Endothelial cell of umbilical vein (primary cell): ENCODE measurements around the gene CYFIP1. TPM values are rescaled to one million over a fixed set of nuclear protein-coding genes. Genes with fewer than 3 reads are reported as not detected.

Source experiments
- BruUV-seq: library from RNA; stranded (reverse); fragments of 400-500 nt; replicated peaks from 2 replicates; lab custom pipeline; 2021; lab: Mats Ljungman, UMichigan
- CTCF ChIA-PET: fragments of 300-600, 350-600 bp; sonication (Branson Sonifier 250); formaldehyde crosslinking; loops from one replicate; lab custom pipeline; 2021; ENCODE audit warnings: antibody characterized with exemption, inconsistent platforms; lab: Charles Lee
- POLR2A ChIA-PET: fragments of 300-600, 350-600 bp; sonication (Branson Sonifier 250); formaldehyde crosslinking; loops from one replicate; lab custom pipeline; 2021; ENCODE audit warnings: antibody characterized with exemption, inconsistent platforms; lab: Charles Lee
- DNase-seq: peaks from one replicate; pipeline ENCODE4 v3.0.0-alpha.2; 2011; ENCODE audit warnings: low read depth, low spot score
- FAIRE-seq: peaks from 2 replicates; lab custom pipeline; 2011; peaks lifted over from hg19 to GRCh38; lab: Jason Lieb, UNC
- H2AFZ ChIP-seq: 2 replicates; pipeline ENCODE4 v1.6.0; 2012; ENCODE audit warnings: low read depth, low read length, control low read depth, inconsistent platforms
- H3K27ac ChIP-seq: 2 replicates; pipeline ENCODE4 v1.5.1; 2011; ENCODE audit warnings: low read depth, mild to moderate bottlenecking, control low read depth, low read length, moderate library complexity; ENCODE audit not compliant: insufficient read depth
- H3K27me3 ChIP-seq, 2 experiments: 2 replicates each; pipeline versions ENCODE4 v1.6.0 to v1.6.1; 2011; ENCODE audit warnings: low read length in 2 of 2, mixed read lengths in 1 of 2; ENCODE audit not compliant: control insufficient read depth in 2 of 2, insufficient read depth in 2 of 2
- H3K36me3 ChIP-seq, 2 experiments: 2 replicates in 1 of 2; 3 replicates in 1 of 2; pipeline ENCODE4 v1.5.1; 2011; ENCODE audit warnings: low read length in 2 of 2, mild to moderate bottlenecking in 1 of 2, moderate library complexity in 1 of 2; ENCODE audit not compliant: control insufficient read depth in 2 of 2, insufficient read depth in 2 of 2; ENCODE audit errors: extremely low read depth in 1 of 2
- H3K4me1 ChIP-seq: 3 replicates; pipeline ENCODE4 v1.5.1; 2011; ENCODE audit warnings: mild to moderate bottlenecking, low read length; ENCODE audit not compliant: control insufficient read depth, insufficient read depth; ENCODE audit errors: extremely low read depth
- H3K4me2 ChIP-seq: 2 replicates; pipeline ENCODE4 v1.6.1; 2011; ENCODE audit warnings: low read length, control low read depth, mixed read lengths; ENCODE audit not compliant: insufficient read depth
- H3K4me3 ChIP-seq, 3 experiments: fragments of 200-600 bp in 1 of 3; sonication (generic), shearing (Covaris generic) in 1 of 3; replicated peaks in 1 of 3; 2 replicates each; pipeline ENCODE4 v1.5.1; 2011 to 2016; ENCODE audit warnings: control low read depth in 3 of 3, low read length in 3 of 3, mild to moderate bottlenecking in 2 of 3, inconsistent platforms in 1 of 3, low read depth in 1 of 3, moderate library complexity in 1 of 3; ENCODE audit not compliant: insufficient read depth in 1 of 3
- H3K79me2 ChIP-seq: 2 replicates; pipeline ENCODE4 v1.6.0; 2012; ENCODE audit warnings: low read length, inconsistent platforms; ENCODE audit not compliant: control insufficient read depth, insufficient read depth
- H3K9ac ChIP-seq: replicated peaks from 2 replicates; pipeline ENCODE3; 2011; ENCODE audit warnings: low read length, control low read depth; ENCODE audit not compliant: insufficient read depth; ENCODE audit errors: extremely low read depth
- H3K9me1 ChIP-seq: replicated peaks from 3 replicates; pipeline ENCODE4 v1.6.0; 2011; ENCODE audit warnings: mild to moderate bottlenecking, low read length; ENCODE audit not compliant: control insufficient read depth, insufficient read depth; ENCODE audit errors: extremely low read depth
- H3K9me3 ChIP-seq: replicated peaks from 2 replicates; pipeline ENCODE4 v1.5.1; 2012; ENCODE audit warnings: low read length, inconsistent platforms; ENCODE audit not compliant: control insufficient read depth, insufficient read depth
- H4K20me1 ChIP-seq: replicated peaks from 2 replicates; pipeline ENCODE3; 2011; ENCODE audit warnings: mild to moderate bottlenecking, low read length; ENCODE audit not compliant: control insufficient read depth, insufficient read depth; ENCODE audit errors: extremely low read depth
- CTCF ChIP-seq, 2 donors: IDR thresholded peaks; 1 replicate in 1 of 2; 2 replicates in 1 of 2; pipeline ENCODE4 v1.5.1; 2011; ENCODE audit warnings: low read length in 2 of 2, mild to moderate bottlenecking in 2 of 2, moderate library complexity in 2 of 2, control low read depth in 1 of 2, inconsistent platforms in 1 of 2, low read depth in 1 of 2; ENCODE audit not compliant: insufficient read depth in 1 of 2; ENCODE audit errors: extremely low read depth in 1 of 2
- EZH2 ChIP-seq: IDR thresholded peaks from 2 replicates; pipeline ENCODE4 v1.6.1; 2012; ENCODE audit warnings: borderline replicate concordance, low read depth, mild to moderate bottlenecking, moderate library complexity, low read length, inconsistent platforms; ENCODE audit not compliant: severe bottlenecking
- FOS ChIP-seq: IDR thresholded peaks from 2 replicates; pipeline ENCODE4 v1.6.1; 2011; ENCODE audit warnings: mild to moderate bottlenecking, low read length, moderate library complexity, borderline replicate concordance; ENCODE audit not compliant: insufficient read depth
- GATA2 ChIP-seq: IDR thresholded peaks from 2 replicates; pipeline ENCODE4 v1.7.0; 2011; ENCODE audit warnings: low read depth, mild to moderate bottlenecking, moderate library complexity, mixed read lengths, low read length; ENCODE audit not compliant: insufficient read length, insufficient read depth
- JUN ChIP-seq: IDR thresholded peaks from 2 replicates; pipeline ENCODE4 v1.6.1; 2011; ENCODE audit warnings: borderline replicate concordance, low read depth; ENCODE audit not compliant: insufficient read length, insufficient read depth
- MAX ChIP-seq: IDR thresholded peaks from 2 replicates; pipeline ENCODE4 v1.6.1; 2011; ENCODE audit not compliant: insufficient read depth, insufficient read length
- MYC ChIP-seq: IDR thresholded peaks from one replicate; pipeline ENCODE4 v1.6.1; 2011; ENCODE audit warnings: mild to moderate bottlenecking, low read depth, low read length
- POLR2A ChIP-seq: IDR thresholded peaks from 2 replicates; pipeline ENCODE4 v1.6.1; 2012; ENCODE audit warnings: low read depth, mild to moderate bottlenecking, control low read depth, low read length
- POLR2AphosphoS5 ChIP-seq: IDR thresholded peaks from 2 replicates; pipeline ENCODE4 v1.6.1; 2012; ENCODE audit warnings: low read depth, mild to moderate bottlenecking, control low read depth, low read length, moderate library complexity; ENCODE audit not compliant: insufficient read depth
- dilution Hi-C: fragments of 300-500 bp; cut with MboI; formaldehyde crosslinking; loops from one replicate; pipeline ENCODE4 v1.15.0; 2019; ENCODE audit warnings: low sequenced_read_pairs; ENCODE audit not compliant: extremely low pct_ligation_motif_present
- intact Hi-C: fragments of 100-400 bp; cut with micrococcal nuclease; formaldehyde crosslinking; loops from one replicate; pipeline ENCODE4 v1.10.0; 2022
- polyA plus RNA-seq, 4 experiments: library from polyadenylated mRNA; depleted of rRNA in 3 of 4; stranded (reverse) in 3 of 4; unstranded in 1 of 4; fragments of >200 nt; gene quantifications; 2 replicates each; pipeline versions ENCODE4 v1.2.1 to v1.2.3, GENCODE V29; 2011 to 2012; ENCODE audit warnings: missing spikeins in 1 of 4
- total RNA-seq: library from RNA; stranded (reverse); gene quantifications from 2 replicates; pipeline ENCODE4 v1.2.3, GENCODE V29; 2021

CYFIP1 gene
- total and polyA plus RNA-seq, 2 donors (not counting 3 experiments of a cell fraction or from before 2014, with no cell fraction given): 81.4 to 158 TPM

GRCh38 chr15:22831473-22831872, 148.7 kb downstream of the CYFIP1 start:
- Histone ChIP-seq H3K27ac (no peak overlapping the region), H3K27me3 (no peaks in the 10 kb centered on the region), H3K4me2 (no peak overlapping the region), H3K4me1 (no peaks in the 10 kb centered on the region), H2AFZ (no peak overlapping the region), H4K20me1 (no peaks in the 10 kb centered on the region), H3K9ac (no peak overlapping the region), H3K36me3 (peaks cover 0 to 2% of the 10 kb centered on the region in 2 experiments), H3K9me3 (no peaks in the 10 kb centered on the region), H3K9me1 (no peaks in the 10 kb centered on the region), H3K79me2 (no peaks in the 10 kb centered on the region), H3K4me3 (no peak overlapping the region)
- intact Hi-C loops (no loop called here), dilution Hi-C loops (no loop called here)
- ChIA-PET POLR2A (no interaction called here), CTCF (no interaction called here)
- DNase-seq: no peak
- no peak for TF ChIP-seq POLR2AphosphoS5
- no peak for TF ChIP-seq CTCF (IDR thresholded peaks at IDR 0.05; ENCODE audit: extremely low read depth in 1 of 2, insufficient read depth in 1 of 2, low read depth in 1 of 2, low read length in 2 of 2)
- TF ChIP-seq POLR2A: no peak
- no peak for TF ChIP-seq MAX
- TF ChIP-seq MYC: no peak
- no peak for FAIRE-seq
- no TSS peak for BruUV-seq

- TF ChIP-seq POLR2AphosphoS5 (no peak), CTCF (IDR thresholded peaks at IDR 0.05; ENCODE audit: extremely low read depth in 1 of 2, insufficient read depth in 1 of 2, low read depth in 1 of 2, low read length in 2 of 2) (no peak), FOS (no peak), GATA2 (no peak), JUN (no peak), MAX (no peak), MYC (no peak), POLR2A (no peak), EZH2 (no peak)
- ChIA-PET POLR2A (no interaction called here), CTCF (interaction anchor here (0.9 kb wide), 1 partner anchor 9 kb away, joined by 3 read pairs; no protein-coding TSS in a partner anchor)
- Histone ChIP-seq H3K27ac (no peak overlapping the region), H4K20me1 (no peaks in the 10 kb centered on the region), H3K4me1 (no peaks in the 10 kb centered on the region), H3K9ac (no peak overlapping the region), H3K4me2 (no peak overlapping the region), H3K4me3 (no peak overlapping the region), H3K9me1 (no peaks in the 10 kb centered on the region), H3K27me3 (no peaks in the 10 kb centered on the region), H2AFZ (no peak overlapping the region), H3K36me3 (peaks cover 0 to 9% of the 10 kb centered on the region in 2 experiments), H3K9me3 (no peaks in the 10 kb centered on the region), H3K79me2 (no peaks in the 10 kb centered on the region)
- dilution Hi-C loops (no loop called here), intact Hi-C loops (no loop called here)
- DNase-seq (no peak), FAIRE-seq (no peak)
- BruUV-seq: no TSS peak
Measured at GRCh38 chr15:22827125-22827524, 153.0 kb downstream of the CYFIP1 start.
